ENCODE measurements around the gene CFAP20DC.
"Not testable (repeated sequence)": the region's sequence is repeated elsewhere in the genome, so short reads cannot be mapped to it uniquely, and the experiment has no call there.

CFAP20DC gene

DNA sequence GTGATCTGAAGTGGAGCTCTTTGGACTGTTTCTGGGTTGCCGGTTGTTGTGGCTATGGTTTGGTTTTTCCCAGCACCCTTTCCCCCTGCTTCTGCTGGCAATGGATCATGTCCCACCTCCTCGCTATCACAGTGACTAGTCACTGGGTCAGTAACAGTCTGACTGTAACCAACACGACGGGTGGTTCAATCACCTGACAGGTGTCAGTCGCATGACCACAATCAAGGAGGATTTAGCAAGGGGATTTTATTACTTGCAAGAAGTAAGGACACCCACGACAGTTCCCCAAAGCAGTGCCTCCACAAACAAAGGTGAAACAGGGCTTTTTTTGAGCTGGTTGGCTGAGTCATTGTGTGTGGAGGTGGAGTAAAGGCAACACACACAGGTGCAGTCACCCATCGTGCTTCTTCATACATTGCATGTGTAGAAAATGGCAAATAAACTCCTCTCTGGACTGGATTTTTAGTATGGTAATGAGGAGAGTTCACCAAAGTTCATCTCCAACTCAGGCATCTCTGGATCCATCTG lies 324.4 kb downstream of the CFAP20DC start:
- DNase-seq = no peak

DNA sequence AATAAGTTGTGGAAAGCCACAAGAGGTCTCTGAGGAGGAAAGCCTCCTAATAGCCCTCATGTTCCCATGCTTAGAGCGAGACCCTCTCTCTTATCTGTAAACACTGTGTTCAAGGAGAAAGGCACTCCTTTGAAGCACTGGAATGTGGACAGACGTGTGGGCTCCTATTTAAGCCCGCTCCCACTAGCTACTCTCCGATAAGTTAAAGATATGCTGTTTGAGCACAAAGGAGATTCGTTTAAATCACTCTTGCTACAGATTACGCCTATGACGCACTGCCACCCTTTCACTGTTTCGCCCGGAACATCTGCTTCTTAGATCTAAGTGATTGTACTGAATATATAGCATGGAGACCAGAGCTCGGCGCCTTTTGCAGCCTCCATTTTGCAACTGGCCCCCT lies 325.5 kb downstream of the CFAP20DC start:
- no peak for DNase-seq

DNA sequence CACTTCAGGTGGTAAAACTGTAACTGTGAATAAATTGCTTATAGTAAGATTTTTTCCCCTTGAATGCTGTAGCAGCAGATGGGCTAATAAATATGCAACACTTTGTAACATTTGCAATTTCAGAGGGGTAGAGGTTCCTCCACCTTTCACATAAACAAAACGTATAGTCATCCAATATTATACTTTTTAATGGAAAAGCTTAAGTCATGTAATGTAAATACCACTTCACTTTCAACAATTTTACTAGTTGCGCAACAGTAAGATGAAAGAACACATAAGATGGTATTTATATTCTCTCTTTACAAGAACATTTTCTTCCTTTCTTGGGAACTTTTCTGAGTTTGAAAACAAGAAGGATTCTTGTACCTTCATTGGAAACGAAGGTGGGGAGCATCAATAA lies 326.7 kb downstream of the CFAP20DC start:
- no peak for DNase-seq

DNA sequence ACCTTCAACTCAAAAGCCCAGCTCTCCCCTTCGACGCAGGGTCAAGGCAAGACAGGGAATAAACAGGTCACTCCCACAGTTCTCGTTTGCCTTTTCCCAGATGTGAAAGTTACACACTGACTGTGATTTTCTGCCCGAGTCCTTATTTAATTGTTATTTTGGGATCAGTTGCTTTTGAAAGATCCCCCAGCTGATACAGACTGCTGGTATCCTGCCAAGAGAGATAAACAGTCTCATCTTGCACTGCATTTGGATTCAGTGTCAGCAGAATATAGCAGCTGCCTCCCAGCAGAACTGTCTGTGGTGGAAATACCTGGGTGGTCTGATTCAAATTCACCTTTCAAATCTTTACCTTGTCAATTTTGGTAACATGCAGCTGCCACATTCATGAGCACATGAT lies 327.3 kb downstream of the CFAP20DC start:
- DNase-seq = no peak

DNA sequence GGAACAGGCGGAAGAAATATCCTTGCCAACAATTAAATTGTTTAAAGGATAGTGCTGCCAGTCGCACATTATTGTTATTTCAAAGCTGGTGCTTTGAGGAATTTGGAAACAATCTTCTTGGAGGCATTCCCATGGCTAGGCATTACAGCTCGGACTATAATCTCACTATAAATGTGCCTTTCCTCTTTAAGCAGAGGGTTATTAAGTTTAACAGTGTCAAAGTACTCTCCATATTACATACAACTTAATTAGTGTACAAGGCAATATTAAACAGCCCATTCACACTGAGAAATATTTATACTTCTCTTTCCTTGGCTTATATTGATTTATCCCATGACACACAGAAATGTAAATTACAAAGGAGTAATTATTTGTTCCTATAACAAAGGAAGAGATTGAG lies 329.3 kb downstream of the CFAP20DC start:
- no peak for DNase-seq

DNA sequence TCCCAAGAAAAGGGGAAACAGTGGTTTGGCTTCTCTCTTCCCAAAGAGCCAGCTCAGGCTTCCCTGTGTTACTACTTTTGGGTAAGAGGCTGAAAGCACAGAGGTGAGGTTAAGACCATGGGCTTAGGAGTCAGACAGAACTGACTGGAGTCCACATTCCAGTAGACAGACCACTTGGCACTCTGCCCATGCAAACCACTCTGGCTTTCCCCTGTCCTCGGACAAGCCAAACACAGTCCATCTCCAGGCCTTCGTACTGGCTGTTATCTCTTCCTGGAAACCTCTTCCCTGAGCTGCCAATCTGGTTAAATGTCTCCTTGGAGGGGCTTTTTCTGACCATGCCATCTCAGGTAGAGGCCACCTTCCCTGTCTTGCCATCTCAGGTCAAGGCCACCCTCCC lies 330.1 kb downstream of the CFAP20DC start:
- DNase-seq = no peak

DNA sequence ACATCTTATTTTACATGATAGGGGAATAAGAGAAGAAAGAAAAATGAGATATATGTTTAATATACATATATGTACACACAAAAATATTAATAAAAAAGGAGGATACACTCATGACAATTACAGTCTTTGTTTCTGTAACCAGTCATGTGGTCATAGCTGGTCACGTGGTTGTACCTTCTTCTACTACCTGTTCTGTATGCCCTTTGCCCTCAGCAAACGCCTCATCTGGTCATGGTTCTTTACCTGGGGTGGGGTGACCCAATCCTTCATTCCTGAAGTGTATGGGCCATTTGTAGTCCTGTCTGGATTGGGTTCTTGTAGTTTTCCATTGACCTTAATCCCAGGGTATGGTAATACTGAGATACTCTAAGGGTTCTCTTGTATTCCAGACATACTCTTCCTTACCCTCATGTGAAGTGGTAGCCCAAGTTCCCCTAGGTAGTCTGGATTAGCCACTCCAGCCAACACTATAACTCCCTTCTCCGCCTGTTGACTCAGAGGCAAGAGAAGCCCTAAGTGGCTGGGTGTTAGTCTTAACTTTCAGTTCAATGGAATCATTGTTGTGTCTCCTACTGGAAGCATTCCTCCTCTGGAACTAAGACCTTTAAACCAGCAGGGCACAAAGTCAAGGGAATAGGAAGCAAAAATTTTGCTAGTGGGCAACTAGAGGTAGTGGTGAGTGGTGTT lies 336.0 kb downstream of the CFAP20DC start:
- DNase-seq = no peak

DNA sequence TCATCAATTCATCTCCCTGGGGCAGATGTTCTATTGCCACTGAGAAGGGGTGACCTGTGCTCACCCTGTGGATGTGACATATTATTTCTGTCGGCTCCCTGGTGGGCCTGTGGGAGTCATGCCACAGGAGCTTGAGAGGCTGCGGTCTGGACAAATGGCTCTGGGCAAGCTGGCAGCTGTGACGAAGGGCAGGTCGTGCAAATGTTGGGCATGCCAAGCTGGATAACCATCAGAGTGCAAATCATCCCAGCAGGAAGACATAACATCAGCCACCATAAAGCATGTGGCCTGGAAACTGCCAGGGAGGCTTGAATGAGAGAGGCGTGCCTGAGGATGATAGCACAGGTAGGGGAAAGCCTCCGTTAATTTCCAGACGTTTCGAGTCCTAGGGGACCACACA lies 338.0 kb downstream of the CFAP20DC start:
- DNase-seq = no peak

DNA sequence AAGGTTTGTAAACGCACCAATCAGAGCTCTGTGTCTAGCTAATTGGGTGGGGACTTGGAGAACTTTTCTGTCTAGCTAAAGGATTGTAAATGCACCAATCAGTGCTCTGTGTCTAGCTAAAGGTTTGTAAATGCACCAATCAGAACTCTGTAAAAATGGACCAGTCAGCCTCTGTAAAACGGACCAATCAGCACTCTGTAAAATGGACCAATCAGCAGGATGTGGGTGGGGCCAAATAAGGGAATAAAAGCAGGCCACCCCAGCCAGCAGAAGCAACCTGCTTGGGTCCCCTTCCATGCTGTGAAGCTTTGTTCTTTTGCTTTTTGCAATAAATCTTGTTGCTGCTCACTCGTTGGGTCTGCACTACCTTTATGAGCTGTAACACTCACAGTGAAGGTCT lies 340.8 kb downstream of the CFAP20DC start:
- DNase-seq = not testable (repeated sequence)

DNA sequence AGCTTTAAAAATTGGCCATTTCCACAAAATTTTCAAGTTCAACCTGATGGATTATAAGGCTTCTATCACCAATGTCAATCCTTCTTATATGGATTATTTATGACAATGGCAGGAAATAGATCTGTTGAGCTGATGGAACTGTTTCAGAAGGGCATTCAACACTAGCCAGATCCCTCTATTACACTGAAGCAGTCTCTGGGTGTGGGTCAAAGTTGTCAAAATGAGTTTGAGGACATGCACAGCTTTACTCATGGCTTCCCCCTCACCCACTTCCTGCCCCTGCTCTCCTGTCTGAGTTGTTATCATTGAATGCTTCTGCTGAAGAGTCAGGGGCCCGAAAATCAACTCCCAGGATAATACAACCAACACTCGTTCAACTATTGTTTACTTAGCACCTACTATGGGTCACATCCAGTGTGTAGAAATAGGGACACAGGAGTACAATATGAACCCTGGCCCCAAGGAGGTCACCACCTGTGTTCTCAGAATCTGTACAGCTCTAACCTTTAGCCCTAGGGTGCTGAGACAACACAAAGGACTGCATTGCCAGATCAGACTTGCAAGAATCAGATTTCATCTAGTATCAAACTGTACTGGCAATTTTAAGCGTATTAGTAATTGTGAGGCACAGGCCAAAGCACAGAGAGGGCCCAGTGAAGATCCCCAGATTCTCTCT lies 341.6 kb downstream of the CFAP20DC start:
- DNase-seq = no peak

DNA sequence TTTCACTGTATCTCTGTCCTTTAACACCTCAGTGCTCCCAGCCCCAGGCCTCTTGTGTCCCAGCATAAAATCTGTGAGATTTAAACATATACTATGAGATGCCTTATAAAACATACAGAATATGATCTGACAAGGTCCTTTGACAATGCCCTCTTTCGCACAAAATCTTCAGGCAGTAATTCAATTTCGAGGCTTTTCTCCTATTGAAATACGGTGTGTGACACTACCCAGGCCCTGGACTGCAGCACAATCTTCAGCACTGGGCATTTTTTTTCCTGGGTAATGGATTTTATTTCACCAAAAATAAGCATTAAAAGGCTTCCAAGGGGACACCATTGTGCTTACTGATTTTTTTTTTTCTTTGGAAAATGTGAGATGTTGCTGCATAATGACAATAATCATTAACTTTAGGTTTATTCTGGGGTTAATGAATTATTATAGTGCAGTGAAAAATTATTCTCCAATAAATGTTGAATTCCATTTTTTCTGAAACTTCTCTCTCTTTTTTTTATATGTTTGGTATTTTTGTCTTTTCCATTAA lies 342.4 kb downstream of the CFAP20DC start:
- DNase-seq = no peak

DNA sequence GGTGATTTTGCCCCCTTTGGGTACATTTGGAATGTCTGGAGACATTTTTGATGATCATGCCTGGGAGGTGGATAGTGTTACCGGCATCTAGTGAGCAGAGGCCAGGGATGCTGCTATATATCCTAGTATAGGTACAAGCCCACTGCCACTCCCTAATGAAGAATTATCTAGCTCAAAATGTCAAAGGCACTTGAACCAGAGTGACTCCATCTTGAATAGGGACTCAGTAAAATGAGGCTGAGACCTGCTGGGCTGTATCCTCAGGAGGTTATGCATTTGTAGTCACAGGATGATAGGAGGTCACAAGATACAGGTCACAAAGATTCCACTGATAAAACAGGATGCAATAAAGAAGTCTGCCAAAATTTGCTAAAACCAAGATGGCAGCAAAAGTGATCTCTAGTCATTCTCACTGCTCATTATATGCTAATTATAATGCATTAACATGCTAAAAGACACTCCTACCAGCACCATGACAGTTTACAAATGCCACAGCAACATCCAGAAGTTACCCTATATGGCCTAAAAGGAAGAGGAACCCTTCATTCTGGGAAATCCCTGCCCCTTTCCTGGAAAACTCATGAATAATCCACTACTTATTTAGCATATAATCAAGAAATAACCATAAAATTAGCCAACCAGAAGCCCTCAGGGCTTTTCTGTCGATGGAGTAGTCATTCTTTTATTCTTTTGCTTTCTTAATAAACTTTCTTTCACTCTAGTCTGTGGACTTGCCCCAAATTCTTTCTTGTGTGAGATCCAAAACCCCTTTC lies 343.2 kb downstream of the CFAP20DC start:
- no peak for DNase-seq

DNA sequence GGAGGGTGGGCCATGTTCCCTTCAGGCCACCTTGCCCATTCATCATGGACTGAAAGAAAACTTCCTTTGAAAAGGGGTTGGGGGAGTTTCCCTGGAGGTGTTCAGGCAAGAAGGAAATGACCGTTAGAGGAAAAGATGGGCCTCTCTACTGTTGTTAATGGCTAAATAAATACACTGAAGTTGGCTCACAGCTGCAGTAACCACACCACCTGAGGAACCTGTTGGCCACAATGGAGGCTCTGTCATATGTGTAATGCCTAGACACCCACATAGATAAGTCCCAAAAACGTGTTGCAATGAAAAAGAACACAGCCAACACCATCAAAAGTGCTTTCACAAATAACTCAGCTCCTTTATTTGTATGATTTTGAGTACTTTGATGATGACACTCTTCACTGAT lies 345.1 kb downstream of the CFAP20DC start:
- no peak for DNase-seq

DNA sequence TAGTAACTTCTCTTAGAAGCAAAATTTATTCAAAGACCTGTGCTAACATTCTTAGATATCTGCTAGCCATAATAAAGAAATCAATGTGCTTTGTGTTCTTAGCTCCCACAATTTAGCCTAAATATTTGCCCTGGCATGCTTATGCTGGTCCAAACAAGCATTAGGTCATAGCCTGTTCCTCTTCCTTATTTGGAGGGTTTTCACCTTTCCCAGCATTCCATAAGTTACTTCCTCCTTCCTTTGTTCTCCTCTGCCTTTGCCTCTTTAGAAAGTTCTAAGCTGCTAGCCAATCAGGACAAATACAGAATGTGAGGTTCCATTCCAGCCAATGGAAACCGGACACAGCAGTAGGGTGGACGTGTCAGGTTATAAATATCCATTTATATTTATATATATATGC lies 345.5 kb downstream of the CFAP20DC start:
- not testable (repeated sequence) for DNase-seq

DNA sequence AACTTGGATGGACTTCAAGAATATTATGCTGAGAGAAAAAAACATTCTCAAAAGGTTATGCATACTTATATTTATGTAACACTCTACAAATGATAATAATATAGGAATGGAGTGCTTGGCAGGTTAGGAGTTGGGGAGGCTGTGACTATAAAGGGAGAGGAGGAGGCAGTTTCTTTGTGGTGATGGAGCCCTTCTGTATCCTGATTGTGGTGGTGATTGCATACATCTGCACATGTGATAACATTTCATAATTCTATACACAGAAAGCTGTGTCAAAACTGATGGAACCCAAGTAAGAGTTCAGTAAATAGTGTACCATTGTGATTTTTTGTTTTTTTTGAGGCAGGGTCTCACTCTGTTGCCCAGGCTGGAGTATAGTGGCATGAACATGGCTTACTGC lies 351.6 kb downstream of the CFAP20DC start:
- no peak for DNase-seq

DNA sequence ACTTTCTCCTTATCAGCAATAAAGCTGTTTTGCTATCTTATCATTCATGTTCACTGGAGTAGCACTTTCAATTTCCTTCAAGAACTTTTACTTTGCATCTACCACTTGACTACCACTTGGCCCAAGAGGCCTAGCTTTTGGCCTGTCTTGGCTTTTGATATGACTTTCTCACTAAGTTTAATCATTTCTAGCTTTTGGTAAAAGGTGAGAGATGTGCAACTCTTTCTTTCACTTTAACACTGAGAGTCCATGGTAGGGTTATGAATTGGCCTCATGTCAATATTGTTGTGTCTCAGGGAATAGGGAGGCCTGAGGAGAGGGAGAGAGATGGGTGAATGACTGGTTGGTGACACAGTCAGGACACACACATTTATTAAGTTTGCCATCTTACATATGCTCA lies 352.3 kb downstream of the CFAP20DC start:
- DNase-seq = no peak

DNA sequence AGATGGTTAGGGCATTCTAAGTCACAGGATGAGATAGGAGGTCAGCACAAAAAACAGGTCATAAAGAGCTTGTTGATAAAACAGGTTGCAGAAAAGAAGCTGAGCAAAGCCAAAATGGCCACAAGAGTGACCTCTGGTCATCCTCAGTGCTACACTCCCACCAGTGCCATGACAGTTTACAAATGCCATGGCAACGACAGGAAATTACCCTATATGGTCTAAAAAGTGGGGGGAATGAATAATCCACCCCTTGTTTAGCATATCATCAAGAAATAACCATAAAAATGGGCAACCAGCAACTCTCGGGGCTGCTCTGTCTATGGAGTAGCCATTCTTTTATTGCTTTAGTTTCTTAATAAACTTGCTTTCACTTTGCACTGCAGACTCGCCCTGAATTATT lies 353.0 kb downstream of the CFAP20DC start:
- DNase-seq = not testable (repeated sequence)

DNA sequence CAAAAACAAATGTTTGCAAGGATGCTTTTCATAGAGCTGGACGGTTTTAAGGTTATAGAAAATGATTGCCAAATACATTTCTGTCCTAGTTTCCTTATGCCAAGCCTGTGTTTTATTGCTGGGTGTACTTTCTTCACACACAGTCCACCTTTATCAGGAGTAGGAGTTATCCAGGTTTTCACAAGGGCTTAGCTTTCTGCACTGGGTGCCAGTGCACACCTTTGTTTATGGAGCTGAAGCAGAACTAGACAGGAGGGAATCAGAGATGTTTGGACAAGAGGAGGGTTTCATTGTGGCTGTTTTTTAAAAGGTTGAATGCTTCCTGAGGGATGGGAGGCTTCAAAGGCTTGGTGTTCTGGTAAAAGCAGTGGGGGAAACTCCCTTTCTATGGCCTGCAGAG lies 353.7 kb downstream of the CFAP20DC start:
- DNase-seq = no peak

DNA sequence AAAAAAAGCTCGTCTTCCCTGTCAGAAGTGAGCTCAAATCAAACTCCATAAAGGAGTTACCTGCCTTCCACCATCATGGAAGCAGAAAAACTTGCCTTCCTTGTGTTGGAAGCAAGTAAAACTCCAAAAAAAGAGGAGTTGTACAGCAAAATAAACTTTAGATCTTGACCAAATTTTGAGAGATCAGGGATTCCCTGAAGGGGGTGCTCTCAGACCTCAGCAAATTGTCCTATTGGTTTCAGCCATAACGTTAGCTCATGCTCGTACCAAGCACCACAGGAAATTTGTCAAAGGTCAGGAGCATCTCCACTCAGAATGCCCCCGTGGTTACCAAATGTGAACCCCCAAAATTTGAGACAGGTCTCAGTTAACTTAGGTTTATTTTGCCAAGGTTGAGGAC lies 354.5 kb downstream of the CFAP20DC start:
- DNase-seq = not testable (repeated sequence)

DNA sequence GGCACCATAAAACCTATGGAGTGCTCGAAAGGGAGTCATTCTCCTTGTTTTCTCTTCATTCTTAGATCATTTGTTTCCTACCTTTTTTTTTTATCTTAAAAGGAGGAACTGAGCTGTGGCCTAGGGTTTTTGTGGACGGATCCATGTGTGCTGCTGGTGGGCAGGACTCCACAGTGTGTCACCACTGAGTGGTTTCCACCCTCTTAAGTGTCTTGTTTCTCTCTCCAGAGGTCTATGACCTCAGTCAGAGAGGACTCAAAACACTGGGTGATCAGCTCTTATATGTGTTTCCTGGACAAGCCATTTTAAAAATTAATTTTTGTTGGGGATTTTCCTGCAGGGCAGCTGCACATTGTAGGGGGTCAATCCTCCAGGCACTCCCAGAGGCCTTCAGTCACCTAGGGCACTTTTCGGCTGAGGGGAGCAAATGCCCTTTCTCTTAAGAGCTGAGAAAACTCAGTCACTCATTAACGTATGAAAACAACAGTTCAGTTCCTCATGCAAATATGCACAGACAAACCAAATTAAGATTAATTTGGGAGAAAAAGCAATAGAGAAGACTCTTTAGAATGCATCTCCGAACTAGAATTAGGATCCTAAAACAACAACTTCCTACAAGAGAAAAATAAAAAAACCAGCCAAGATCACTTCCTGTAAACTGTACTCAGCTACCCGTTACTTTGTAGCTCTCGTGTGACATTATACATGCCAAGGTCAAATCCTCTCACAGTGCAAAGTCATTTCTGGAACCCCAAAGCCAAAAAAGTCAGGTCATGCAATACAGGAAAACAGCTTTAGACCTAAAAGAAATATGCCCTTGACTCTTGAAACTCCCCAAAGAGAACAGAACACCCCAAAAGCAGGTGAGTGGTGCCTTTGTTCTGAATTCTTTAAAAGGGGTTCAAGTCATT lies 355.6 kb downstream of the CFAP20DC start:
- no peak for DNase-seq

DNA sequence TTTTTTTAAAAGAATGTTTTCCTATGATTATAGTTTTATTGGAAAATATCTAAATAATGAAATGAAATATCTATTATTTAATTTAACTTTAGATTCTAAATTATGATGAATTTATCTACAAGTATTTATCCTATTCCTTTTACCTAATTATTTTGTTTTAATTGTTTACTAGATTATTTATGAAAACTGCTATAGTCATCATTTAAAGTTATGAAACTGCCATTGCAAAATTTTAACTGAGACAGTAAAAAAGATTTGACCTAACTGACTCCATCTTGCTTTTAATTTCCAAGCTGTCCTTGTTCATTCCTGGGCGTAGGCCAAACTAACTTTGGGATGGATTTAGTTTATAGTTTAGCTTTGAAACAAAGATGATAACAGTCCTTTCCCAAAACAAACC lies 357.3 kb downstream of the CFAP20DC start:
- DNase-seq = no peak

Measured in activated naive CD4-positive, alpha-beta T cell treated with anti-CD3 and anti-CD28 coated beads, Interleukin-2, amount 50 U/mL, for 16 hours (primary cell).